ENCODE measurements around the gene SMG5.
"Not testable (repeated sequence)": the region's sequence is repeated elsewhere in the genome, so short reads cannot be mapped to it uniquely, and the experiment has no call there.

- not testable (repeated sequence) for TF ChIP-seq CTCF (IDR thresholded peaks at IDR 0.05); USF2 (IDR thresholded peaks at IDR 0.05; ENCODE audit: borderline replicate concordance, low read depth, low read length); TEAD4 (IDR thresholded peaks at IDR 0.05; ENCODE audit: borderline replicate concordance, insufficient read depth); SMC3 (IDR thresholded peaks at IDR 0.05; ENCODE audit: low read depth, low read length); YY1 (IDR thresholded peaks at IDR 0.05; ENCODE audit: low read depth); TCF12 (IDR thresholded peaks at IDR 0.05); POLR2AphosphoS5 (IDR thresholded peaks at IDR 0.05; ENCODE audit: low read depth, low read length); EZH2phosphoT487 (IDR thresholded peaks at IDR 0.05; ENCODE audit: borderline replicate concordance, low read depth); RCOR1 (IDR thresholded peaks at IDR 0.05; ENCODE audit: low read length); MAX (IDR thresholded peaks at IDR 0.05; ENCODE audit: low read depth); TAF1 (IDR thresholded peaks at IDR 0.05; ENCODE audit: borderline replicate concordance, low read depth, low read length); NRF1 (IDR thresholded peaks at IDR 0.05; ENCODE audit: low read depth, low read length); ZBTB33 (IDR thresholded peaks at IDR 0.05; ENCODE audit: borderline replicate concordance, low read depth)
Measured at GRCh38 chr1:156216361-156217086, 66.1 kb downstream of the SMG5 start.

All from SK-N-SH (cell line).